ENCODE data around the gene TANC2.

TANC2 gene

DNA sequence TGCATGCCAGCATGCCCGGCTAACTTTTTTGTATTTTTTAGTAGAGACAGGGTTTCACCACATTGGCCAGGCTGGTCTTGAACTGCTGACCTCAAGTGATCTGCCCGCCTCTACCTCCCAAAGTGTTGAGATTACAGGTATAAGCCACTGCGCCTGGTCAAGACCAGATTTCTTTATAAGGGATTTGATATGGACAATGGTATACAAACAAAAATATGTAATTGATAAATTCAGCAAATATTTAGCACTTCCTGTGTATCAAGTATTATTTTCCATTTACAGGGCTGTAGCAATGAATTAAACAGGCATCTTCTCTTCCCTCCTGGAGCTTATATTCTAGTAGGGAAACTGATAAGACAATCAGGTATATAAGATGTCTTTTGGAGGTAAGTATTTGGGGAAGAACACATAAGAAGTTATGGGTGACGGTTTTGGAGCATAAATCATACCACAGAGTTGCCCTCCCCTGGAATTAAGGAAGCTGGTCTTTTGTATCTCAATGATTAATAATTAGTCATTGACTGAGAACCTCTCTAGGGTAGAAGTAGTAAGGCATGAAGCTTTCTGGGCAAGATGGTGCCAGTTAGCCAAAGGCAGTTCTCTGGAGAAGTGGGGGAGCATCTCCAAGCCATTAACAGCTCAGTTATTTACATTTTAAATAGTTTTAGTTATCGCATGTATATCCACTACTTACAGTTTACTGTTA is 35.8 kb downstream of the TANC2 start:
- no peak for DNase-seq (ENCODE audit: low read depth)

DNA sequence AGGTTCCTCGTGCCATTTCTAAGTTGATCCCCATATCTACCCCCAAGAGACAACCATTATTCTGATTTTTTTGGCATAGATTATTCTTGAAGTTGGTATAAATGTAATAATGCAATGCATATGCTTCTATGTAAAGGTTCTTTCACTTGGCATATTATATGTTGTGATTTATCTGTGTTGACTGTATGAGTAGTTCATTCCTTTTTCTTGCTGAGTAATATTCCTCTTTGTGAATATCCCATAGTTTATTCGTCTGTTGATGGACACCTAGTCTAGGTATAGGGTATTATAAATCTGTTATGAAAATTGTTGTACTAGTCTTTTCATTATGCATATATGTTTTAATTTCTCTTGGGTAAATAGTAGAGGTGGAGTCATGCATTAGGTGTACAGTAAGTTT is 36.6 kb downstream of the TANC2 start:
- no peak for DNase-seq (ENCODE audit: low read depth)

DNA sequence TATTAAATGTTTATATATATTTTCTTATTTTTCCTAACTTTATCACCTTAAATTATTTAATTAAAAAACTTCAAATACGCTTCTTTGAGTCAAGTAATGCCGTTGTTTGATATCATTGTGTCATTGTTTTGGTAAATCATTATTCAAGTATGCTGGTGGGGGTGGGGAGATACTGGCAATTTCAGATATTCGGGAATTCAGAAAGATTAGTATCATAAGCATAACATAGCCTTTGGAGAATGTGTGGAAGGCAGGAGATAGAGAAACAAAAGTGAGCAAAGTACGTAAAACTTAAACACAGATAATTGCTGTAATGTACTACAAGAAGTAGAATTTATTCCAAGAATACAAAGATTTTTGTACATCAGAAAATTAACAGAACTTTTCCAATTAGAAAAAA is 49.8 kb downstream of the TANC2 start:
- no peak for DNase-seq (ENCODE audit: low read depth)
